PC-9 (cell line): ENCODE measurements around the gene CLPTM1L. TPM values are rescaled to one million over a fixed set of nuclear protein-coding genes. Genes with fewer than 3 reads are reported as not detected.
"Not testable (repeated sequence)": the region's sequence is repeated elsewhere in the genome, so short reads cannot be mapped to it uniquely, and the experiment has no call there.

Experiments
- BruUV-seq: library from RNA; stranded (reverse); fragments of 400-500 nt; replicated peaks from 2 replicates; lab custom pipeline; 2021; lab: Mats Ljungman, UMichigan
- CTCF ChIA-PET: fragments of 300-600 bp; sonication (Branson Sonifier 250); formaldehyde crosslinking; loops from one replicate; lab custom pipeline; 2022; ENCODE audit warnings: antibody characterized with exemption; lab: Charles Lee
- POLR2A ChIA-PET: fragments of 300-600 bp; sonication (Branson Sonifier 250); formaldehyde crosslinking; loops from one replicate; lab custom pipeline; 2022; ENCODE audit warnings: antibody characterized with exemption; ENCODE audit not compliant: unreplicated experiment; lab: Charles Lee
- DNase-seq, 2 experiments: peaks; one replicate each; pipeline versions ENCODE4 v3.0.0 to v3.0.0-alpha.2; 2015 to 2022; ENCODE audit warnings: mixed read lengths in 1 of 2
- H2AFZ ChIP-seq: fragments of 200-600 bp; sonication (generic); 2 replicates; pipeline ENCODE4 v1.8.1; 2017; ENCODE audit warnings: antibody characterized with exemption
- H3F3A ChIP-seq: fragments of 200-600 bp; sonication (generic); 2 replicates; pipeline ENCODE4 v1.8.1; 2017; ENCODE audit warnings: antibody characterized with exemption, mild to moderate bottlenecking, low read depth; ENCODE audit not compliant: insufficient read depth
- H3K27ac ChIP-seq: fragments of 200-600 bp; sonication (generic); 2 replicates; pipeline ENCODE4 v1.6.1; 2016; ENCODE audit warnings: mixed run types
- H3K27me3 ChIP-seq: fragments of 200-600 bp; sonication (generic); 2 replicates; pipeline ENCODE4 v1.6.1; 2016; ENCODE audit warnings: low read depth, mixed run types; ENCODE audit not compliant: insufficient read depth
- H3K36me3 ChIP-seq: fragments of 200-600 bp; sonication (generic); 2 replicates; pipeline ENCODE4 v1.6.1; 2016; ENCODE audit warnings: low read depth, mixed run types
- H3K4me1 ChIP-seq: fragments of 200-600 bp; sonication (generic); replicated peaks from 2 replicates; pipeline ENCODE4 v1.6.1; 2016; ENCODE audit warnings: mixed run types; ENCODE audit not compliant: insufficient read depth
- H3K4me2 ChIP-seq: fragments of 200-600 bp; sonication (generic); 2 replicates; pipeline ENCODE4 v1.6.1; 2017; ENCODE audit warnings: mixed run types
- H3K4me3 ChIP-seq: fragments of 200-600 bp; sonication (generic); 2 replicates; pipeline ENCODE4 v1.6.1; 2016; ENCODE audit warnings: mixed run types
- H3K79me2 ChIP-seq: fragments of 200-600 bp; sonication (generic); 2 replicates; pipeline ENCODE4 v1.6.1; 2017; ENCODE audit warnings: low read depth, mixed run types
- H3K9me2 ChIP-seq: fragments of 200-600 bp; sonication (generic); 2 replicates; pipeline ENCODE4 v1.8.1; 2017; ENCODE audit warnings: mild to moderate bottlenecking; ENCODE audit not compliant: insufficient read depth
- H3K9me3 ChIP-seq: fragments of 200-600 bp; sonication (generic); 2 replicates; pipeline ENCODE4 v1.8.1; 2016; ENCODE audit warnings: low read depth; ENCODE audit not compliant: insufficient read depth
- H4K20me1 ChIP-seq: fragments of 200-600 bp; sonication (generic); 2 replicates; pipeline ENCODE4 v1.8.1; 2017; ENCODE audit not compliant: insufficient read depth
- CTCF ChIP-seq: fragments of 200-600 bp; sonication (generic); conservative IDR thresholded peaks from 2 replicates; pipeline ENCODE4 v1.6.1; 2017; ENCODE audit warnings: mixed run types, antibody characterized with exemption, mild to moderate bottlenecking, moderate library complexity
- EZH2 ChIP-seq: fragments of 200-600 bp; sonication (generic); IDR thresholded peaks from 2 replicates; pipeline ENCODE4 v1.8.0; 2017; ENCODE audit warnings: antibody characterized with exemption, low read depth
- intact Hi-C: fragments of 100-400 bp; cut with micrococcal nuclease; formaldehyde crosslinking; loops from one replicate; pipeline ENCODE4 v1.10.0; 2022; ENCODE audit not compliant: unreplicated experiment
- total RNA-seq: library from RNA; stranded (reverse); gene quantifications from 2 replicates; pipeline ENCODE4 v1.2.3, GENCODE V29; 2021

The CLPTM1L gene
- total RNA-seq, 1 experiment from 2014 or later: 260 TPM

- Histone ChIP-seq H3K9me2 (no peaks in the 10 kb centered on the region), H3K36me3 (no peaks in the 10 kb centered on the region), H3K4me3 (no peak overlapping the region), H3K9me3 (no peaks in the 10 kb centered on the region; the same call in 1 of the 2 replicates), H3K4me1 (peaks cover 10% of the 10 kb centered on the region), H3K27ac (no peak overlapping the region), H4K20me1 (no peaks in the 10 kb centered on the region), H3K79me2 (no peaks in the 10 kb centered on the region), H2AFZ (no peak overlapping the region), H3K27me3 (no peaks in the 10 kb centered on the region), H3K4me2 (no peak overlapping the region), H3F3A (0 out of 2 replicates have a peak, but pooled peaks cover 7% of the 10 kb centered on the region)
- DNase-seq: no peak
- ChIA-PET POLR2A (no interaction called here), CTCF (no interaction called here)
- intact Hi-C loops: no loop called here
- BruUV-seq: no TSS peak
- TF ChIP-seq CTCF: no peak
- TF ChIP-seq EZH2: no peak
Measured at GRCh38 chr5:1288439-1289335, 56.2 kb downstream of the CLPTM1L start.

- TF ChIP-seq EZH2 (no peak), CTCF (no peak)
- no peak overlapping the region for H3K27ac ChIP-seq
- CTCF ChIA-PET: no interaction called here
Measured at GRCh38 chr5:1285883-1286291, 59.0 kb downstream of the CLPTM1L start.

GRCh38 chr5:1285141-1285540, 59.8 kb downstream of the CLPTM1L start:
- H3K79me2 ChIP-seq: peaks cover 12% of the 10 kb centered on the region; the same call in 1 of the 2 replicates
- BruUV-seq: no TSS peak
- H3K4me2 ChIP-seq: no peak overlapping the region
- no peaks in the 10 kb centered on the region for H4K20me1 ChIP-seq
- no peak for TF ChIP-seq EZH2
- no peak for TF ChIP-seq CTCF
- no peak overlapping the region for H3K4me3 ChIP-seq
- POLR2A ChIA-PET: no interaction called here
- H3K27me3 ChIP-seq: no peaks in the 10 kb centered on the region
- intact Hi-C loops: no loop called here
- peaks cover 10% of the 10 kb centered on the region for H3K4me1 ChIP-seq
- CTCF ChIA-PET: interaction anchor here (0.6 to 0.7 kb wide), 2 partner anchors 1121 to 1515 kb away, joined by 3 to 7 read pairs; no protein-coding TSS in a partner anchor
- no peaks in the 10 kb centered on the region for H3K9me2 ChIP-seq
- no peaks in the 10 kb centered on the region; the same call in 1 of the 2 replicates for H3K9me3 ChIP-seq
- DNase-seq: no peak
- 0 out of 2 replicates have a peak, but pooled peaks cover 7% of the 10 kb centered on the region for H3F3A ChIP-seq
- no peak overlapping the region for H3K27ac ChIP-seq
- no peak overlapping the region for H2AFZ ChIP-seq
- no peaks in the 10 kb centered on the region for H3K36me3 ChIP-seq

More at GRCh38 chr5:1285883-1286291, 59.0 kb downstream of the CLPTM1L start:
- H3K36me3 ChIP-seq: no peaks in the 10 kb centered on the region
- POLR2A ChIA-PET: no interaction called here
- no peaks in the 10 kb centered on the region for H3K27me3 ChIP-seq
- 0 out of 2 replicates have a peak, but pooled peaks cover 7% of the 10 kb centered on the region for H3F3A ChIP-seq
- BruUV-seq: no TSS peak
- peaks cover 12% of the 10 kb centered on the region; the same call in 1 of the 2 replicates for H3K79me2 ChIP-seq
- no peaks in the 10 kb centered on the region for H3K9me2 ChIP-seq
- peaks cover 10% of the 10 kb centered on the region for H3K4me1 ChIP-seq
- H3K9me3 ChIP-seq: no peaks in the 10 kb centered on the region; the same call in 1 of the 2 replicates
- intact Hi-C loops: no loop called here
- H3K4me2 ChIP-seq: no peak overlapping the region
- DNase-seq: no peak
- H3K4me3 ChIP-seq: no peak overlapping the region
- H2AFZ ChIP-seq: no peak overlapping the region
- no peaks in the 10 kb centered on the region for H4K20me1 ChIP-seq

- BruUV-seq, H4K20me1 ChIP-seq, DNase-seq, intact Hi-C loops, H3K36me3 ChIP-seq, POLR2A ChIA-PET, H3K27me3 ChIP-seq, H3K4me3 ChIP-seq, H3K9me2 ChIP-seq, H2AFZ ChIP-seq, H3K4me1 ChIP-seq, H3K9me3 ChIP-seq, H3F3A ChIP-seq: not testable (repeated sequence)
- Histone ChIP-seq H3K4me2 (peak overlapping the region; percentile 13; the same call in 1 of the 2 replicates), H3K79me2 (peaks cover 12% of the 10 kb centered on the region; the same call in 1 of the 2 replicates), H3K27ac (peak overlapping the region; percentile 36)
- CTCF ChIA-PET: interaction anchor here (0.6 kb wide), 1 partner anchor 1121 kb away, joined by 3 read pairs; no protein-coding TSS in a partner anchor
Measured at GRCh38 chr5:1284336-1284970, 60.4 kb downstream of the CLPTM1L start.

- H3K36me3 ChIP-seq: not testable (repeated sequence)
Measured at GRCh38 chr5:1283729-1284041, 61.2 kb downstream of the CLPTM1L start.

More at GRCh38 chr5:1283729-1284041, 61.2 kb downstream of the CLPTM1L start:
- peaks cover 12% of the 10 kb centered on the region; the same call in 1 of the 2 replicates for H3K79me2 ChIP-seq
- BruUV-seq, H3K27ac ChIP-seq, H3K9me3 ChIP-seq, H3K4me1 ChIP-seq, H4K20me1 ChIP-seq, H3K27me3 ChIP-seq, intact Hi-C loops, CTCF ChIA-PET, H3K9me2 ChIP-seq, POLR2A ChIA-PET, H2AFZ ChIP-seq, H3F3A ChIP-seq: not testable (repeated sequence)
- peak in 1 of 2 experiments; percentile 64 for DNase-seq
- H3K4me3 ChIP-seq: peak overlapping the region; percentile 25; the same call in 1 of the 2 replicates
- peak overlapping the region; percentile 38 for H3K4me2 ChIP-seq
